Measurements from ENCODE around the gene ATP6V1F.

GRCh38 chr7:128912281-128912680, 49.6 kb downstream of the ATP6V1F start:
- no peak for TF ChIP-seq CTCF (IDR thresholded peaks at IDR 0.05; ENCODE audit: low read depth, low read length)
- TF ChIP-seq EZH2phosphoT487 (IDR thresholded peaks at IDR 0.05; ENCODE audit: low read depth) = no peak
